RWPE2 (cell line): ENCODE measurements around the gene PBX1.

Source experiments
- ATAC-seq: fragments of 200-7000 bp; cut with Tn5 transposase; 3 replicates; pipeline ENCODE4 v1.9.1; 2021; ENCODE audit warnings: low read depth
- DNase-seq: peaks from one replicate; pipeline ENCODE4 v3.0.0-alpha.2; 2020; ENCODE audit warnings: low spot score
- H3K27ac ChIP-seq: fragments of 450-650 bp; 2 replicates; pipeline ENCODE4 v1.5.1; 2017; ENCODE audit warnings: mild to moderate bottlenecking; ENCODE audit not compliant: poor library complexity, severe bottlenecking
- H3K27me3 ChIP-seq: fragments of 250-450 bp; sonication (Bioruptor Pico); 2 replicates; pipeline ENCODE4 v1.5.1; 2021; ENCODE audit warnings: mild to moderate bottlenecking, moderate library complexity; ENCODE audit not compliant: insufficient read depth, poor library complexity, severe bottlenecking
- H3K36me3 ChIP-seq: fragments of 250-450 bp; sonication (Bioruptor Pico); 2 replicates; pipeline ENCODE4 v1.5.1; 2020; ENCODE audit warnings: low read depth, mild to moderate bottlenecking, moderate library complexity
- H3K4me1 ChIP-seq: fragments of 250-450 bp; sonication (Bioruptor Pico); 2 replicates; pipeline ENCODE4 v1.5.1; 2021; ENCODE audit warnings: mild to moderate bottlenecking, moderate library complexity; ENCODE audit not compliant: insufficient read depth, poor library complexity, severe bottlenecking
- H3K4me3 ChIP-seq: fragments of 250-450 bp; sonication (Bioruptor Pico); 2 replicates; pipeline ENCODE4 v1.5.1; 2021; ENCODE audit warnings: mild to moderate bottlenecking, moderate library complexity; ENCODE audit not compliant: severe bottlenecking
- H3K9me3 ChIP-seq: fragments of 250-450 bp; sonication (Bioruptor Pico); 2 replicates; pipeline ENCODE4 v1.5.1; 2021; ENCODE audit warnings: mild to moderate bottlenecking, moderate library complexity; ENCODE audit not compliant: severe bottlenecking
- CTCF ChIP-seq: fragments of 450-650 bp; IDR thresholded peaks from one replicate; pipeline ENCODE4 v1.5.1; 2017; ENCODE audit warnings: mild to moderate bottlenecking, moderate library complexity; ENCODE audit not compliant: poor library complexity, severe bottlenecking

PBX1 gene

DNA sequence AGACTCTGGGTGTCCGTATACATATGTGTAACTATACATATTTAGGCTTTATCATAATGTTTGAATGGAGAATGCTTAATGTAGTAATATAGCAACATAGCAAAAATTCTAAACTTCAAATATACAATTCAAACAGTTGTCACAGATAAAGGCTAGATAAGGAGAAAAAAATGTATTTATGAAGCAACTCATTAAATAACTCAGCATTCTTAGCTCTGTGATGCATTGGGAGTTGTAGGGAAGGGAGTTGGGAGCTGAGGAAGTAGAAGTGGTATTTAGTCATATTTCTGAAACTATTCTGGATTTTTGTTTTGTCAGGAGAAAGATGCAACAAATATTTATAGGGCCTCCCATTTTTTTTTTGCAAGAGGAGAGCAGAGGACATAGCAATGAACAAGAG, 197.8 kb downstream of the PBX1 start:
- Histone ChIP-seq H3K4me3 (no peak overlapping the region), H3K4me1 (peaks cover 5% of the 10 kb centered on the region), H3K27me3 (no peaks in the 10 kb centered on the region), H3K36me3 (no peaks in the 10 kb centered on the region), H3K9me3 (no peaks in the 10 kb centered on the region), H3K27ac (no peak overlapping the region)
- ATAC-seq (no peak), DNase-seq (no peak)
- no peak for TF ChIP-seq CTCF

- Histone ChIP-seq H3K9me3 (no peaks in the 10 kb centered on the region), H3K27me3 (no peaks in the 10 kb centered on the region), H3K4me1 (no peaks in the 10 kb centered on the region), H3K4me3 (no peak overlapping the region), H3K36me3 (no peaks in the 10 kb centered on the region), H3K27ac (no peak overlapping the region)
- TF ChIP-seq CTCF, result no peak
- ATAC-seq, result no peak
- no peak for DNase-seq
Observed at GRCh38 chr1:164757625-164758024, 198.6 kb downstream of the PBX1 start.

GRCh38 chr1:164759144-164759920, 200.3 kb downstream of the PBX1 start:
- no peaks in the 10 kb centered on the region for H3K9me3 ChIP-seq
- no peaks in the 10 kb centered on the region for H3K36me3 ChIP-seq
- no peak overlapping the region for H3K4me3 ChIP-seq
- DNase-seq (no peak), ATAC-seq (no peak)
- no peaks in the 10 kb centered on the region for H3K27me3 ChIP-seq
- H3K4me1 ChIP-seq, result no peaks in the 10 kb centered on the region
- H3K27ac ChIP-seq, result no peak overlapping the region
- TF ChIP-seq CTCF, result no peak

DNA sequence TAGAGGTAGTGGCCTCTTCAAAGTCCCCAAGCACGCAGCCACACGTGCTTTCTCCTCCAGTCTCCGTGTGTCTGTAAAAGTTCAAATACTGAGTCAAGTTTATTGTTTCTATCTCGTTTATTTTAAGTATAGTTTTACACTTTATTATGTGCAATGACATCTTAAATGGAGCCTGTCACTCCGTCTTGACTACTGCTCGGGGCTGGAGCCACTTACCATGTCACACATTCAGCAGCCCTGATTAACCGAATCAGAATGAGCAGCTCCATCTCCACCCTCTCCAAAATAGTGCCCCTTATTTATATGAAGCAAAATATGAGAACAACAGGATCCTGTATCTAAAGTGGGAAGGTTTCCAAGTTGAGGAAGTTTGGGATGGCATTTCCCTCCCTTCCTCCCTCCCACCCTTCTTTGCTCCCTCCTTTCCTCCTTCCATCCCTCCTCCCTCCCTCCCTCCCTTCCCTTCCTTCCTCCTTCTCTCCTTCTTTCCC, 201.0 kb downstream of the PBX1 start:
- no peak for ATAC-seq
- no peaks in the 10 kb centered on the region for H3K4me1 ChIP-seq
- no peak overlapping the region for H3K27ac ChIP-seq
- H3K4me3 ChIP-seq, result no peak overlapping the region
- TF ChIP-seq CTCF, result no peak
- no peaks in the 10 kb centered on the region for H3K36me3 ChIP-seq
- no peak for DNase-seq
- H3K9me3 ChIP-seq, result no peaks in the 10 kb centered on the region
- H3K27me3 ChIP-seq, result no peaks in the 10 kb centered on the region

DNA sequence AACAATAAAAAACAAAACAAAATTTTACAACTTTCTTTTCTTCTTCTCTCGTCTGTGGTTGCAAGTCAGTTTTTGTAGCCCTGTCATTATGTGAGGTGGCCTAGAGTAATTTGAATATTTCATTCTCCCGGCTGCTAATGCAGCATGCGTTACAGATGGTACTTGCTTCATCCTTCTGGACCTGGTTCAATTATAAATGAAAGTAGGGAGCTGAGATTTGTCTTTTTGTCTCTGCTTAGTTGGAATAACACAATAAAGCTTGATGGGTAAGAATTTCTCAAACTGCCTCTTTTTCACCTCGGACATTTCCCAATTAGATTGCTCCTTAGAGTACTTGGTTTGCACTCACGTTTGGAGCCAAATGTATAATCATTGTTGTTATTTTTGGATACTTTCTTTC, 201.6 kb downstream of the PBX1 start:
- no peaks in the 10 kb centered on the region for H3K9me3 ChIP-seq
- no peak overlapping the region for H3K4me3 ChIP-seq
- H3K4me1 ChIP-seq, result peaks cover 3% of the 10 kb centered on the region
- no peak for DNase-seq
- H3K27me3 ChIP-seq, result no peaks in the 10 kb centered on the region
- no peak overlapping the region for H3K27ac ChIP-seq
- ATAC-seq, result no peak
- H3K36me3 ChIP-seq, result no peaks in the 10 kb centered on the region
- no peak for TF ChIP-seq CTCF
